Stimulated activated CD4-positive, alpha-beta T cell treated with anti-CD3 and anti-CD28 coated beads, Interleukin-1b, Interleukin-23, amount 100 ng/mL, for 1 hour (primary cell): ENCODE measurements around the gene CCDC158.
"Not testable (repeated sequence)": the region's sequence is repeated elsewhere in the genome, so short reads cannot be mapped to it uniquely, and the experiment has no call there.

ENCODE experiments used
- DNase-seq, 2 donors: peaks; one replicate each; pipeline ENCODE4 v3.0.0-alpha.2; 2020; ENCODE audit warnings: low read depth in 2 of 2

The CCDC158 gene

GRCh38 chr4:76420762-76421581 is at the start of gene CCDC158:
TSS of gene CCDC158 (minus strand) at chr4:76421141. CDS start at chr4:76403207, 17,934 bp downstream.
- no peak for DNase-seq

- no peak for DNase-seq
Observed at GRCh38 chr4:76470532-76470931, 49.6 kb upstream of the CCDC158 start.

GRCh38 chr4:76470064-76470463 is 49.1 kb upstream of the CCDC158 start:
- DNase-seq: no peak

GRCh38 chr4:76463568-76463967 is 42.6 kb upstream of the CCDC158 start:
- no peak for DNase-seq

GRCh38 chr4:76459291-76459723 is 38.4 kb upstream of the CCDC158 start:
- no peak for DNase-seq

- no peak for DNase-seq
Observed at GRCh38 chr4:76458825-76459224, 37.9 kb upstream of the CCDC158 start.

- DNase-seq: no peak
Observed at GRCh38 chr4:76458297-76458696, 37.4 kb upstream of the CCDC158 start.

- no peak for DNase-seq
Observed at GRCh38 chr4:76457885-76458284, 36.9 kb upstream of the CCDC158 start.

- not testable (repeated sequence) for DNase-seq
Observed at GRCh38 chr4:76454073-76454472, 33.1 kb upstream of the CCDC158 start.

- no peak for DNase-seq
Observed at GRCh38 chr4:76453232-76453631, 32.3 kb upstream of the CCDC158 start.

- DNase-seq: no peak
Observed at GRCh38 chr4:76449833-76450232, 28.9 kb upstream of the CCDC158 start.

- DNase-seq: no peak
Observed at GRCh38 chr4:76449362-76449767, 28.4 kb upstream of the CCDC158 start.

GRCh38 chr4:76448211-76448610 is 27.3 kb upstream of the CCDC158 start:
- DNase-seq: no peak

GRCh38 chr4:76447393-76447851 is 26.5 kb upstream of the CCDC158 start:
- no peak for DNase-seq

- no peak for DNase-seq
Observed at GRCh38 chr4:76445911-76446310, 25.0 kb upstream of the CCDC158 start.

- DNase-seq: no peak
Observed at GRCh38 chr4:76443376-76443775, 22.4 kb upstream of the CCDC158 start.

GRCh38 chr4:76442807-76443206 is 21.9 kb upstream of the CCDC158 start:
- no peak for DNase-seq

- no peak for DNase-seq
Observed at GRCh38 chr4:76441881-76442280, 20.9 kb upstream of the CCDC158 start.

GRCh38 chr4:76439491-76439890 is 18.6 kb upstream of the CCDC158 start:
- DNase-seq: no peak

GRCh38 chr4:76435528-76436319 is 14.8 kb upstream of the CCDC158 start:
- no peak for DNase-seq

GRCh38 chr4:76434901-76435527 is 14.1 kb upstream of the CCDC158 start, which contains the start of gene SHROOM3:
TSS of gene SHROOM3 (plus strand) at chr4:76435229. CDS start at chr4:76436053, 824 bp downstream.
- DNase-seq: no peak
